ENCODE results near the gene TMED10.

The TMED10 gene

GRCh38 chr14:75107186-75107585 is 69.2 kb downstream of the TMED10 start:
- TF ChIP-seq POLR2AphosphoS5 (IDR thresholded peaks at IDR 0.05; ENCODE audit: low read depth, low read length) (no peak), SIN3A (IDR thresholded peaks at IDR 0.05; ENCODE audit: borderline replicate concordance, insufficient read depth, low read length) (no peak), TAF1 (IDR thresholded peaks at IDR 0.05; ENCODE audit: borderline replicate concordance, insufficient read depth, low read length) (no peak), FOXP2 (optimal IDR thresholded peaks at IDR 0.05; ENCODE audit: borderline replicate concordance, extremely low read depth, extremely low read length, insufficient read depth) (no peak)
- TF ChIP-seq, protein P1, sequence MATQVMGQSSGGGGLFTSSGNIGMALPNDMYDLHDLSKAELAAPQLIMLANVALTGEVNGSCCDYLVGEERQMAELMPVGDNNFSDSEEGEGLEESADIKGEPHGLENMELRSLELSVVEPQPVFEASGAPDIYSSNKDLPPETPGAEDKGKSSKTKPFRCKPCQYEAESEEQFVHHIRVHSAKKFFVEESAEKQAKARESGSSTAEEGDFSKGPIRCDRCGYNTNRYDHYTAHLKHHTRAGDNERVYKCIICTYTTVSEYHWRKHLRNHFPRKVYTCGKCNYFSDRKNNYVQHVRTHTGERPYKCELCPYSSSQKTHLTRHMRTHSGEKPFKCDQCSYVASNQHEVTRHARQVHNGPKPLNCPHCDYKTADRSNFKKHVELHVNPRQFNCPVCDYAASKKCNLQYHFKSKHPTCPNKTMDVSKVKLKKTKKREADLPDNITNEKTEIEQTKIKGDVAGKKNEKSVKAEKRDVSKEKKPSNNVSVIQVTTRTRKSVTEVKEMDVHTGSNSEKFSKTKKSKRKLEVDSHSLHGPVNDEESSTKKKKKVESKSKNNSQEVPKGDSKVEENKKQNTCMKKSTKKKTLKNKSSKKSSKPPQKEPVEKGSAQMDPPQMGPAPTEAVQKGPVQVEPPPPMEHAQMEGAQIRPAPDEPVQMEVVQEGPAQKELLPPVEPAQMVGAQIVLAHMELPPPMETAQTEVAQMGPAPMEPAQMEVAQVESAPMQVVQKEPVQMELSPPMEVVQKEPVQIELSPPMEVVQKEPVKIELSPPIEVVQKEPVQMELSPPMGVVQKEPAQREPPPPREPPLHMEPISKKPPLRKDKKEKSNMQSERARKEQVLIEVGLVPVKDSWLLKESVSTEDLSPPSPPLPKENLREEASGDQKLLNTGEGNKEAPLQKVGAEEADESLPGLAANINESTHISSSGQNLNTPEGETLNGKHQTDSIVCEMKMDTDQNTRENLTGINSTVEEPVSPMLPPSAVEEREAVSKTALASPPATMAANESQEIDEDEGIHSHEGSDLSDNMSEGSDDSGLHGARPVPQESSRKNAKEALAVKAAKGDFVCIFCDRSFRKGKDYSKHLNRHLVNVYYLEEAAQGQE (IDR thresholded peaks at IDR 0.05; ENCODE audit: insufficient read depth in 1 of 2, low read depth in 2 of 2, low read length in 2 of 2), result no peak

DNA sequence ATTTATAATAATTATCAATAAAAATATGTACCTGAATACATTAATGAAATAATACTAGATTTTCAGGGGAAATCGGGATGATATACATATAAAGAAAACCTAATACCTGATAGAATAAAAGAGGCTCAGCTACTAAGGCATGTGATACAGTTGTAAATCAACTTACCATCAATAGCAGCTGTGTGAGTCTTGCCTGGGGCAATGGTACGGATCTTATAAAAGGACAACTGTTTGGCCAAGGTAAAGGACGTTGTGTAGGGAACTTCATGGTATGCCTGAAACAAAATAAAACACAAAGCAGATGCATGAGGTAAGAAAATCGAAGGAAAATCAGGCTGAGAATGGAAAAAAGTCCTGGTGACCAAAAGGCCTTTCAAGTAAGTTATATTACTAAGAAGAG is 74.9 kb downstream of the TMED10 start:
- TF ChIP-seq FOXP2 (optimal IDR thresholded peaks at IDR 0.05; ENCODE audit: borderline replicate concordance, extremely low read depth, extremely low read length, insufficient read depth), result no peak
- TF ChIP-seq SIN3A (IDR thresholded peaks at IDR 0.05; ENCODE audit: borderline replicate concordance, insufficient read depth, low read length), result no peak
- no peak for TF ChIP-seq TAF1 (IDR thresholded peaks at IDR 0.05; ENCODE audit: borderline replicate concordance, insufficient read depth, low read length)
- no peak for TF ChIP-seq POLR2AphosphoS5 (IDR thresholded peaks at IDR 0.05; ENCODE audit: low read depth, low read length)
- TF ChIP-seq, protein P1 (IDR thresholded peaks at IDR 0.05; ENCODE audit: insufficient read depth in 1 of 2, low read depth in 2 of 2, low read length in 2 of 2), result no peak

DNA sequence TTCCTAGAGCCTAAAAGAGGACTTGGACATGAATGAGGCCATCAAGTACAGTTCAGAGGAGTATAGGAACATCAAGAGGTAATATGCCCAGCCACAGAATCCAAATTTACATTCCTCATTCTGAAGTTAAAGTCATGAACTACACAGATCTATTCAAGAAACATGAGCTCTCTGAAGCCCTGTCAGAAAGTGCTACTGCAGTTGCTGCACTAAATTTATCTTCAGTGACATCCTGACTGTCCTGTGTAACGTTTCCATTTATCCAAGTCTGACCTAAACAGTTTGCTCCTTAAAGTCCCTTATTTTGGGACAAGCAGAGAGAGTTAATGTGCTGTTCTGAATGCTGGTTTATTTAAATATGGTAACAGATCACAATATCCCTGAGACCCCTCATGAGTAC is 77.7 kb downstream of the TMED10 start:
- TF ChIP-seq TAF1 (IDR thresholded peaks at IDR 0.05; ENCODE audit: borderline replicate concordance, insufficient read depth, low read length), result no peak
- no peak for TF ChIP-seq FOXP2 (optimal IDR thresholded peaks at IDR 0.05; ENCODE audit: borderline replicate concordance, extremely low read depth, extremely low read length, insufficient read depth)
- no peak for TF ChIP-seq POLR2AphosphoS5 (IDR thresholded peaks at IDR 0.05; ENCODE audit: low read depth, low read length)
- TF ChIP-seq, protein P1 (IDR thresholded peaks at IDR 0.05; ENCODE audit: insufficient read depth in 1 of 2, low read depth in 2 of 2, low read length in 2 of 2), result no peak
- no peak for TF ChIP-seq SIN3A (IDR thresholded peaks at IDR 0.05; ENCODE audit: borderline replicate concordance, insufficient read depth, low read length)

DNA sequence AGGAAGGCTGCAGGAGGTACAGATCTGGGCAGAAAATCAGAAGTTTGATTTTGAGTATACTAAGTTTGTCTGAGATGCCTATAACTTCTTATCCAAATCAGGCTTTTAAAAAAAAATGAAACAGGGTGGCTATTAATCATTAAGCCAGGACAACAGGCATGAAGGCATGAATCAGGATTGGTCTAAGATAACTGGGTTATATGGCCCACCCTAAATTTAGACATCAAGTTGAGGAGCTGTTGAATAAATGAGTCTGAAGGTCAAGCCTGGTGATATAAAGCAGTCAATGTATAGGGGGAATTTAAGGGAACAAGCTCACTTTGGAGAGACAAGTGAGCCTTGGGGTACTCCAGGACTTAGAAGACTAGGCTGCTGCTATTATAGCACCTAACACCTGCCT is 78.2 kb downstream of the TMED10 start:
- TF ChIP-seq POLR2AphosphoS5 (IDR thresholded peaks at IDR 0.05; ENCODE audit: low read depth, low read length) (no peak), TAF1 (IDR thresholded peaks at IDR 0.05; ENCODE audit: borderline replicate concordance, insufficient read depth, low read length) (no peak)
- TF ChIP-seq, protein P1 (IDR thresholded peaks at IDR 0.05; ENCODE audit: insufficient read depth in 1 of 2, low read depth in 2 of 2, low read length in 2 of 2), result no peak

DNA sequence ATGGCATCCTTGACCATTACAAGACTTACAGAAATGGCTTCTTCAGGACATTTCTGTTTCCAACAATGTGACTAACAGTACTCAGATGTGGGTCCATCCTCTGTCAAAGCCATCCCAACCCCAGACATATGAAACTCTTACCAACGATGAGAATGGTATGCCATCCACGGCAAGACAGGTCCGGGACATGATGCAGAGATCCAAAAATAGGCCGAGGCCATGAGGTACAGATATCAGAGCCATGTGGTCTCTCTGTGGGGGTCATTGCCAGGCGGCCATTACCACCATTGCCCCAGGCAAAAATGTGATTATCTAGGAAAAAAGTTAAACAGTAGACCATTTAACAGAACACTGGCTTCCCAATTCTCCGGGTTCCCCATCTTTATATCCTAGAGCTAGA is 79.5 kb downstream of the TMED10 start:
- no peak for TF ChIP-seq POLR2AphosphoS5 (IDR thresholded peaks at IDR 0.05; ENCODE audit: low read depth, low read length)
- TF ChIP-seq SIN3A (IDR thresholded peaks at IDR 0.05; ENCODE audit: borderline replicate concordance, insufficient read depth, low read length), result no peak
- TF ChIP-seq TAF1 (IDR thresholded peaks at IDR 0.05; ENCODE audit: borderline replicate concordance, insufficient read depth, low read length), result no peak
- TF ChIP-seq, protein P1 (IDR thresholded peaks at IDR 0.05; ENCODE audit: insufficient read depth in 1 of 2, low read depth in 2 of 2, low read length in 2 of 2), result no peak
- no peak for TF ChIP-seq FOXP2 (optimal IDR thresholded peaks at IDR 0.05; ENCODE audit: borderline replicate concordance, extremely low read depth, extremely low read length, insufficient read depth)
